ENCODE measurements around the gene CDC20B.

The CDC20B gene, protein sequence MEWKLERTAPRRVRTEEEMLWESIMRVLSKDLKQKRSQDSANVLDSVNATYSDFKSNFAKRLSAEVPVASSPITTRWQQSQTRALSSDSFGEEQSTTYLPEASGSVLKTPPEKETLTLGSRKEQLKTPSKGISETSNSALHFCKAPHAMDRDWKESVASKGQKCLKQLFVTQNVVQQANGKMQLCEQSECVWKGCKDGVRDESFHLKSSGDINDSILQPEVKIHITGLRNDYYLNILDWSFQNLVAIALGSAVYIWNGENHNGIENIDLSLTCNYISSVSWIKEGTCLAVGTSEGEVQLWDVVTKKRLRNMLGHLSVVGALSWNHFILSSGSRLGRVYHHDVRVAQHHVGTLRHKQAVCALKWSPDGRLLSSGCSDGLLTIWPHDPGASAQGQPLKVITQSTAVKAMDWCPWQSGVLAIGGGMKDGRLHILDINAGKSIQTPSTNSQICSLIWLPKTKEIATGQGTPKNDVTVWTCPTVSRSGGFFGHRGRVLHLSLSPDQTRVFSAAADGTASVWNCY

GRCh38 chr5:55172937-55173686 lies at the start of gene CDC20B:
TSS of gene CDC20B (minus strand) at chr5:55173177. CDS start at chr5:55173000, 177 bp downstream.
- peak; percentile 88 for DNase-seq (ENCODE audit: low spot score)

DNA sequence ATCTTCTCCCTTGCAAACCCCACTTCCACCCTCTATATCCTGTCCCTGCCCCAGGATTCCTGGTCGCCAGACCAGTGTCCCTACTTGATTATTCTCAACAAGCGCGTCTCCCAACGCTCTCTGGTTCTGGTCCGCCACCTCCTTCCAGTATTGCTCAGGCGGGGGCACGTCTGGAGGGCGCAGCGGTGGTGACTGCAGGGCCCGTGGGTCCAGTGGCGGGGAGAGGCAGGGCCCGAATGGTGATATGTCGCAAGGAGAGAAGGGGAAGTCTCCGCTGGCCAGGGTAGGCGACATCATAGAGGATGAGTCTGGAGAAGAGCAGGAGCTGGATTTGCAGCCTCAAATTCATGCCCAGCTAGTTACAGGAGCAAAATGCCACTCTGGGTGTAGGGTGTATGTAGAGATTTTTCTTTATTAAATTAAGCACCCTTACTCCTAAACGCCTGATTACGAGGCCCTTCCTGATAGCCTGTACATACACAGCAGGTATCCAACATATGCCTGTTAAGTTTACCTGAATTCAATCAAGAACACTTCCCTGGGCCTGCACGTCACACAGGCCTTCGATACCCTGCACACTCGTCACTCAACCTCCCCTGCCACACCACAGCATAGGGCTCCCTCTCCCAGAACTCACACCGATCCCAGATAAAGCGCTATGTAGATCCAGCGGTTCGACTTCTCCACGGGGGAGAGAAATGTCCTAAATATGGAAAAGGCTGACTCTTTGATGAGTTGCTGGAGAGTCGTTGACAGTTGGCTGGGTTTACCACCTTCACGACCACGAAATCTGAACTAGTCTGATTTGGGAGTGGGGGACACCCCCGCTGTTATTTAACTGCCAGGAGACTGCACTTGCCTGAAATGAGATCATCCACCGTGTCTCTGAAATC lies 49.4 kb upstream of the CDC20B start:
- DNase-seq (ENCODE audit: low spot score), result no peak

DNA sequence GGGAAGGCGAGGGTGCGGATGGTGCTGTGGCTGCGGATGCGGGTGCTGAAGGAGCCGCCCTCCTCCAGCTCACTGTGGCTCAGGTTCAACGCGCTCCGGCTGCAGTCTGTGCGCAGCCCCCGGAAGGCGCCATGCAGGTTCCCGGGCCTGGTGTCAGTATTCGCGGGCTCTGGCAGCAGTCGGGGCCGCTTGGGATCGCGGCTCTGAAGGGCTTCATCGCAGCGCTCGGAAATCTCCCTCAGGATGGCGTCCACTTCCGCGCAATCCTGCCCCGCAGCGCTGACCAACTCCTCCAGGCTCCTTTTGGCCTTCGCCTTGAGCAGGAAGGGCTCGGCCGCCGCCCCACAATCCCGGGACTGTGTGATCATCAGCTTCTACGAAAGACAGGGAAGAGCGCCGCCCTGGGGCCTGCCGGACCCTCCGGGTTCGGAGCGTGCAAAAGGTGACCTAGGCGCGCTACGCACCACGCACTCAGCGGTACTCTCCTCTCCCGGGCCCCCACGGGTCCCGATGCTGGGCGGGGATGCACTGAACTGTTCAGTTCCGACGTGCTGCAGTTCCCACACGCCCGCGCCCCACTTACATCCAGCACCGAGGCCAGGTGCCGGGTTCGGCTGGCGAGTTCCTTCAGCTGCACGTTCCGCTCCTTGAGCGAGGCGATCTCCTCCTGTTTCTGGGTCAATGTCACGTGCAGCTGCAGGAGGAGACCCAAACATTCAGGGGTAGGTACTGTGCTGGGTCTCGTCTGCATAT lies 47.6 kb upstream of the CDC20B start:
- peak; percentile 74 for DNase-seq (ENCODE audit: low spot score)

GRCh38 chr5:55219770-55220169 lies 46.8 kb upstream of the CDC20B start:
- no peak for DNase-seq (ENCODE audit: low spot score)

DNA sequence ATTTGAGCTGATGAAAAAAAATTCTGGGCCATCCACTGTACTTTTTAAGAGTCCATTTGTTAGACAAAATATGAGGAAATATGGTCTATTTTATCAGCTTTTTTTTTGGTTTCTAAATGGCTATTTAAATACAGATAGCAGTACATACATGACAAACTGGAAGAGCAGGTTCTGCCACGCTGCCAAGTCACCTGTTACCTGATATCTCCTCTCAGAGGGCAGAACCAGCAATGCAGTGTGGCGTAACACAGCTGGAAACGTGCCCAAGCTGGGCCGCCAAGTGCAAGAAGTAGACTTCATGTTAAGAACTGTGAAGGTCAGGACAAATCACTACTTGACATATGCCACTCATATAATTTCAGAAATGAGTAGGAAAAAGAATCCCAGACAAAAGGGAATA lies 46.0 kb upstream of the CDC20B start:
- DNase-seq (ENCODE audit: low spot score), result no peak

- DNase-seq (ENCODE audit: low spot score), result no peak
Measured at GRCh38 chr5:55211184-55211874, 38.4 kb upstream of the CDC20B start.

DNA sequence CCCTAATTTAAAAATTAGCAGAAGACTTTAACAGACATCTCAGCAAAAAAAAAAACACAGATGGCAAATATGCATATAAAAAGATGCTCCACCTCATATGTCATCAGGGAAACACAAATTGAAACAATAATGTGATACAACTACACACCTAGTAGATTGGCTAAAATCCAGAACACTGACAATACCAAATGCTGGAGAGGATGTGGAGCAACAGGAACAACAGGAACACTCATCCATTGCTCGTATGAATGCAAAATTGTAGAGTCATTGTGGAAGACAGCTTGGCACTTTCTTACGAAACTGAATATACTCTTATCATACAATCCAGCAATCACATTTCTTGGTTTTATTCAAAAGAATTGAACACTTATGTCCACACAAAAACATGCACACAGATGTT lies 32.0 kb upstream of the CDC20B start:
- DNase-seq (ENCODE audit: low spot score), result no peak

DNA sequence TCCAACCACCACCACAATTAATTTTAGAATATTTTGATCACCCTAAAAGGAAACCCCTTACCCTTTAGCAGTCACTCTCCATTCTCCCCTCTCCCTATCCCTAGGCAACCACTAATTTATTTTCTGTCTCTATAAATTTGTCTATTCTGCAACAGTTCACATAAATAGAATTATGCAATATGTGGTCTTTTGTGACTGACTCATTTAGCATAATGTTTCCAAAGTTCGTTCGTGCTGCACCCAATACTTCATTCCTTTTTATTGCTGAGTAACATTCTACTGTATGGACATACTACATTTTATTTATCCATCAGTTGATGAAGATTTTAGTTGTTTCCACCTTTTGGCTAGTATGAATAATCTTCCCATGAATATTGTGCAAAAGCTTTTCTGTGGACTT lies 18.2 kb upstream of the CDC20B start:
- DNase-seq (ENCODE audit: low spot score), result no peak

- no peak for DNase-seq (ENCODE audit: low spot score)
Measured at GRCh38 chr5:55188656-55189540, 15.9 kb upstream of the CDC20B start.

DNA sequence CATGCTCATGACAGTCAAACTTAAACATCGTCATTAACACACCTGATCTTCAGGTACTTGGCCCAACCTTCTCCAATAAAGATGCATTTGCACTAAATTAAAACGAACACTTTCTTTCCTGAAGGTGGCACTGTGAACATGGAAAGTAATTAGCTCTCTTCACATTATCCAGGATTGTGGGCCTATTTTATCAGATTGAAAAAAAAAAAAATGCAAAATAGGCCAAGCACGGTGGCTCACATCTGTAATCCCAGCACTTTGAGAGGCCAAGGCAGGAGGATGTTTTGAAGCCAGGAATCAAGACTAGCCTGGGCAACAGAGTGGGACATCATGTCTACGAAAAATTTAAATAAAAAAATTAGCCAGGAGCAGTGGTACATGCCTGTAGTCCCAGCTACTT lies 14.4 kb upstream of the CDC20B start:
- DNase-seq (ENCODE audit: low spot score), result no peak

DNA sequence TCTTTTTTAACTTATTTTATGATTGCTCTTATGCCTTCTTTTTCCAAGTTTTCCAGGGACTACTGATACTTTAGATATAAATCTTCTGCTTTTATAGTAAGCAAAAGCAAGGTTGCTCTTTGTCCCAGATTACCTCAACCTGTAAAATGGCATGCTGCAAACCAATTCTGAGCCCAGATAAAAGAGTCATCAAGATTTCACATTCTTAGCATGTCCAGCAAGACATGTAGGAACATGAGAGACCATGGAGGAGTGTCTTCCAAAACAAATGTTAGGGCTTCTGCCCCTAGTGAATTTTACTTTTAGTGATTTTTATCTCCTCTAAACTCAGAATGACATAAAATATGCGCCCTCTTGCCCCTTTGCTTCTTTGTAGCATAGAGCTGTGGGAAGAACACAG lies 7.0 kb upstream of the CDC20B start:
- no peak for DNase-seq (ENCODE audit: low spot score)

DNA sequence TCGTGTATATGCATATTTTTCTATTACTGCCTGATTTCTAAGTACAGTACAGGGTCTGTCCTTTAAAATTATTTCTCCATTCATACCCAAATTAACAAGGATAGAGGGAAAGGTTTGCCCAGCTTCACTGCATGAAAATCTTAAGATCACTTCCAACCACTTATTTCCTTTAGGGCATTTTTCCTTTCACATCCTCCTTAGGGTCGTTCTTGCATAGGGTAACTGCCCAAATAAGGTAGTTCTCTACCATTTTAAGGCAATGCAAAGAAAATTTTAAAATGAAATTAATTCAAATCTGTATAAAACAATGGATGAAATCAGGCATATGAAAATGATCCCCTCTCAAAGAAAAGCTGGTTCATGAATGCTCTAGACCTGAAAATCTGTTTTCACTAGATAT lies 4.1 kb upstream of the CDC20B start:
- DNase-seq (ENCODE audit: low spot score), result no peak

GRCh38 chr5:55176176-55176818 lies 3.3 kb upstream of the CDC20B start:
- DNase-seq (ENCODE audit: low spot score), result peak; percentile 85

GRCh38 chr5:55175781-55176175 lies 2.8 kb upstream of the CDC20B start:
- DNase-seq (ENCODE audit: low spot score), result no peak

DNA sequence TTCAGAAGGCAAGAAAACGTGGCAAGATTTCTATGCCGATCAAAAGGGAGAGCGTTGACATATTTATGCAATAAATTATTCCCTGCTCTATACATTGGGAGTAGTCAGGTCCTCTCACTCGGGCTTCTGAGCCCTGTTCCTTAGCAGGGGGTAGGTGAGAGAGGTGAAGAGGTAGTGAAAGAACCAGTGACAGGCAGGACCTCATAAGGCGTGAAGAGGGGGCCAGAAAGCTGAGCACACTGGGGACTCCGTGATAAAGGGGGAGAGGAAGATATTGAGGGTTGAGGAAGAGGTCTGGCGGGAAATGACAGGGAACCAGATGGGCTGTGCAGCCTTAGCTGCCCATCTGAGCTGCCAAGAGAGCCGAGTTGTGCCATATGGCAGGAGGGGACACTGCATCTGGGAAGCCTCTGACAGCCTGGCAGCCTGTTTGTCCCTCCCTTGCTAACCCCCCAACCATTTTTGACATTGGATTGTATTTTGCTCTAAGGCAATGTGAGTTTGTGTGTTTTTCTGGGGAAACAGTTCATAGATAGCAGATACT lies 782 bp upstream of the CDC20B start:
- peak; percentile 50 for DNase-seq (ENCODE audit: low spot score)

DNA sequence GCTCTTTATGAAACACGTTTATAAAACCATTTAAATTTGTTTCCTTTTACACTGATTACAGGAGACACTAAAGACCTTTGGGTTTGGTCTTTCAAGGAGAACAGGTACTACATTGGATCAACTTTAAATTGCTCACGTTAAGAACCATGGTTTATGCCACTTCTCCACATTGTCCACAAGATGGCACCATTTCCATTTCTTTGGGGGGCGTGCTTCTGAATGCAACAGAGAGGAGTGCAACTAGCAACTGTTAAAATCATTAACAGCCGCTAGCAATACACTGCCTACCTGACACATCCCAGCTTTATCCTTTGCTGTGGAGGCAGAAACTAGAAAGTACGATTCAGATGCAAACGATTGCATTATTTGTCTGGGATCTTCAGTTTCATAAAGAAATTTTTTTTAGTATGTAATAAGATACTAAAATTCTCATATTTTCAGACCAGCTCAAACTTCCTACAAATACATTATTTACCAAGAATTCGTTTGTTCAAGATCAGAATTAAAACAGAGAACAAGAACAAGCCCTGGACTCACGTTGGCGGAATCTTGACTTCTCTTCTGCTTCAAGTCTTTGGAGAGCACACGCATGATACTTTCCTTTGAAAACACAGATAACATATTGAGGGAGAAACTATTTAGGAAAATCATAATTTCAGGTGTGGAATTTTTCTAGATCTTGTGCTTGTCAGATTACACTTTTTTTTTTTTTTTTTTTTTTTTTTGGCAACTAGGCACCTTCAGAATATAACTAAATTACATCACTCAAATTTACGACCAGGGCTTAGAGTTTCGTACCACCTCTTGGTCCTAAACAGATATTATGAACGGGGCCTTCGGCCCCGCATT lies 702 bp downstream of the CDC20B start:
- DNase-seq (ENCODE audit: low spot score), result peak; percentile 59

DNA sequence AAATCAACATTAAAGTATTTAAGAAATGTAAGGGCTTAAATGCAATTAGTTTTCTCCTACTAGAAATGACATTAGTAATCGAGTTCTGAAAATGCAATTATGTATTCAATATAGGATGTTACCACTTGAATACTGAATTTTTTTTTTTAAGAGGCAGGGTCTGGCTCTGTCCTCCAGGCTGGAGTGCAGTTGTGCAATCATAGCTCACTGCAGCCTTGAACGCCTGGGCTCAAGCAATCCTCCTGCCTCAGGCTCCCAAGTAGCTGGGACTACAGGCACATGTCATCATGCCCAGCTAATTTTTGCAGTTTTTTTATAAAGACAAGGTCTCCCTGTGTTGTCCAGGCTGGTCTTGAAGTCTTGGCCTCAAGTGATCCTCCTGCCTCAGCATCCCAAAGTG lies 1.5 kb downstream of the CDC20B start:
- DNase-seq (ENCODE audit: low spot score), result no peak

GRCh38 chr5:55162666-55163065 lies 10.3 kb downstream of the CDC20B start:
- DNase-seq (ENCODE audit: low spot score), result no peak
